Stimulated activated CD4-positive, alpha-beta T cell treated with anti-CD3 and anti-CD28 coated beads, Interleukin-12 subunit alpha, Interleukin-12 subunit beta, amount 100 ng/mL, for 24 hours (primary cell): ENCODE results near the gene IRX2.

Source experiments
- DNase-seq, 2 experiments: peaks; one replicate each; pipeline ENCODE4 v3.0.0-alpha.2; 2020; ENCODE audit warnings: low read depth in 2 of 2

IRX2 gene

GRCh38 chr5:2751592-2752021 is at the start of gene IRX2:
Gene IRX2, minus strand, starts transcription at chr5:2751677. Its CDS starts 264 bp downstream, at chr5:2751413.
- no peak for DNase-seq

- no peak for DNase-seq
These were observed 48.6 kb upstream of the IRX2 start for GRCh38 chr5:2800035-2800434.

GRCh38 chr5:2797981-2798380 is 46.5 kb upstream of the IRX2 start:
- DNase-seq, result no peak

GRCh38 chr5:2797160-2797559 is 45.7 kb upstream of the IRX2 start:
- no peak for DNase-seq

GRCh38 chr5:2783223-2783622 is 31.7 kb upstream of the IRX2 start:
- DNase-seq, result no peak

GRCh38 chr5:2782658-2783057 is 31.2 kb upstream of the IRX2 start:
- DNase-seq, result no peak

GRCh38 chr5:2780421-2781171 is 29.1 kb upstream of the IRX2 start:
- DNase-seq, result no peak

- no peak for DNase-seq
These were observed 28.0 kb upstream of the IRX2 start for GRCh38 chr5:2779459-2779858.

GRCh38 chr5:2776337-2777302 is 25.1 kb upstream of the IRX2 start:
- DNase-seq, result no peak

GRCh38 chr5:2773327-2773726 is 21.9 kb upstream of the IRX2 start:
- no peak for DNase-seq

- DNase-seq, result no peak
These were observed 15.6 kb upstream of the IRX2 start for GRCh38 chr5:2767089-2767488.

- DNase-seq, result no peak
These were observed 13.1 kb upstream of the IRX2 start for GRCh38 chr5:2764581-2764980.

- no peak for DNase-seq
These were observed 12.0 kb upstream of the IRX2 start for GRCh38 chr5:2763533-2763794.

- DNase-seq, result no peak
These were observed 11.5 kb upstream of the IRX2 start for GRCh38 chr5:2762744-2763532.

- DNase-seq, result no peak
These were observed 10.5 kb upstream of the IRX2 start for GRCh38 chr5:2761921-2762488.

GRCh38 chr5:2759696-2760461 is 8.4 kb upstream of the IRX2 start:
- DNase-seq, result no peak

GRCh38 chr5:2759091-2759490 is 7.6 kb upstream of the IRX2 start:
- no peak for DNase-seq

- DNase-seq, result no peak
These were observed 7.2 kb upstream of the IRX2 start for GRCh38 chr5:2758632-2759031.

GRCh38 chr5:2757563-2758351 is 6.3 kb upstream of the IRX2 start:
- no peak for DNase-seq
